GM23338 (cell line): ENCODE results near the gene POU3F3. TPM values are rescaled to one million over a fixed set of nuclear protein-coding genes. Genes with fewer than 3 reads are reported as not detected.

Experiments
- ATAC-seq: fragments of 200-7000 bp; cut with Tn5 transposase; 3 replicates; pipeline ENCODE4 v1.9.1; 2020
- DNase-seq: peaks from one replicate; pipeline ENCODE4 v3.0.0-alpha.2; 2015; ENCODE audit warnings: low spot score
- H2AFZ ChIP-seq: fragments of 200-600 bp; sonication (generic); 2 replicates; pipeline ENCODE4 v1.8.0; 2016; ENCODE audit warnings: antibody characterized with exemption, mild to moderate bottlenecking, moderate library complexity
- H3F3A ChIP-seq: fragments of 200-600 bp; sonication (generic); replicated peaks from 2 replicates; pipeline ENCODE4 v1.8.0; 2017; ENCODE audit warnings: antibody characterized with exemption, mixed run types, low read depth
- H3K27ac ChIP-seq: fragments of 200-600 bp; sonication (generic); 2 replicates; pipeline ENCODE4 v1.6.1; 2016; ENCODE audit warnings: low read depth
- H3K27me3 ChIP-seq: fragments of 200-600 bp; sonication (generic); 2 replicates; pipeline ENCODE4 v1.8.0; 2016; ENCODE audit warnings: mild to moderate bottlenecking, mixed run types, moderate library complexity; ENCODE audit not compliant: insufficient read depth
- H3K36me3 ChIP-seq: fragments of 200-600 bp; sonication (generic); 2 replicates; pipeline ENCODE4 v1.8.0; 2016; ENCODE audit warnings: mild to moderate bottlenecking; ENCODE audit not compliant: insufficient read depth
- H3K4me1 ChIP-seq: fragments of 200-600 bp; sonication (generic); 2 replicates; pipeline ENCODE4 v1.8.0; 2016; ENCODE audit warnings: mild to moderate bottlenecking, moderate library complexity; ENCODE audit not compliant: insufficient read depth
- H3K4me2 ChIP-seq: fragments of 200-600 bp; sonication (generic); 2 replicates; pipeline ENCODE4 v1.7.1; 2017; ENCODE audit warnings: mixed run types
- H3K4me3 ChIP-seq: fragments of 200-600 bp; sonication (generic); 2 replicates; pipeline ENCODE4 v1.6.1; 2016; ENCODE audit warnings: mixed run types
- H3K79me2 ChIP-seq: fragments of 200-600 bp; sonication (generic); replicated peaks from 2 replicates; pipeline ENCODE4 v1.8.0; 2017; ENCODE audit warnings: mild to moderate bottlenecking; ENCODE audit not compliant: insufficient read depth
- H3K9me2 ChIP-seq: fragments of 200-600 bp; sonication (generic); 2 replicates; pipeline ENCODE4 v1.8.0; 2017; ENCODE audit not compliant: insufficient read depth
- H4K20me1 ChIP-seq: fragments of 200-600 bp; sonication (generic); replicated peaks from 2 replicates; pipeline ENCODE4 v1.8.0; 2017; ENCODE audit warnings: mild to moderate bottlenecking; ENCODE audit not compliant: insufficient read depth
- H3K27ac Mint-ChIP-seq: 2 replicates; pipeline ENCODE4 v1.8.0; 2020; ENCODE audit warnings: inconsistent platforms, mild to moderate bottlenecking, moderate library complexity, mixed read lengths
- H3K27me3 Mint-ChIP-seq: 3 replicates; pipeline ENCODE4 v1.8.0; 2022; ENCODE audit warnings: low read depth, mild to moderate bottlenecking, moderate library complexity, mixed read lengths, inconsistent platforms; ENCODE audit not compliant: insufficient read depth, poor library complexity
- H3K36me3 Mint-ChIP-seq: 3 replicates; pipeline ENCODE4 v1.8.0; 2021; ENCODE audit warnings: low read depth, mild to moderate bottlenecking, inconsistent platforms, moderate library complexity, mixed read lengths
- H3K4me1 Mint-ChIP-seq: 3 replicates; pipeline ENCODE4 v1.8.0; 2020; ENCODE audit warnings: mild to moderate bottlenecking, inconsistent platforms, mixed read lengths
- H3K4me3 Mint-ChIP-seq: 3 replicates; pipeline ENCODE4 v1.8.0; 2021; ENCODE audit warnings: moderate library complexity, mild to moderate bottlenecking, inconsistent platforms, mixed read lengths
- H3K9me3 Mint-ChIP-seq: 3 replicates; pipeline ENCODE4 v1.8.0; 2020; ENCODE audit warnings: moderate library complexity, mild to moderate bottlenecking, inconsistent platforms, mixed read lengths
- CREB1 ChIP-seq: fragments of 250-450 bp; sonication (Bioruptor Pico); IDR thresholded peaks from 2 replicates; pipeline ENCODE4 v1.5.0; 2020; ENCODE audit warnings: low read depth, mild to moderate bottlenecking, moderate library complexity
- EZH2 ChIP-seq: fragments of 200-600 bp; sonication (generic); IDR thresholded peaks from one replicate; pipeline ENCODE4 v1.8.0; 2017; ENCODE audit warnings: antibody characterized with exemption, mild to moderate bottlenecking, low read depth; ENCODE audit not compliant: unreplicated experiment
- JUNB ChIP-seq: IDR thresholded peaks from one replicate; pipeline ENCODE4 v1.6.1; 2016; ENCODE audit warnings: antibody characterized with exemption; ENCODE audit not compliant: unreplicated experiment
- ZNF114 ChIP-seq: fragments of 250-450 bp; sonication (Bioruptor Pico); IDR thresholded peaks from 2 replicates; pipeline ENCODE4 v1.5.0; 2020; ENCODE audit warnings: mild to moderate bottlenecking, moderate library complexity
- ZNF331 ChIP-seq: fragments of 250-450 bp; sonication (Bioruptor Pico); IDR thresholded peaks from 2 replicates; pipeline ENCODE4 v1.5.0; 2020; ENCODE audit warnings: low read depth, mild to moderate bottlenecking, moderate library complexity
- polyA plus RNA-seq: library from polyadenylated mRNA; unstranded; fragments of >200 nt; fragmentation: Nextera tagmentation; extraction: Ambion mirVana; gene quantifications from 2 replicates; pipeline ENCODE4 v1.2.1, GENCODE V29; 2016
- total RNA-seq: library from RNA; depleted of rRNA; stranded (reverse); fragments of >200 nt; shearing (Covaris generic); gene quantifications from 2 replicates; pipeline ENCODE4 v1.2.3, GENCODE V29; 2014
- TF ChIP-seq, protein P1 (sequence below): IDR thresholded peaks from one replicate; pipeline ENCODE4 v1.6.1; 2018; ENCODE audit warnings: antibody characterized with exemption; ENCODE audit not compliant: unreplicated experiment
- TF ChIP-seq, protein P2 (sequence below): IDR thresholded peaks from 2 replicates; pipeline ENCODE4 v1.6.1; 2016; ENCODE audit warnings: antibody characterized with exemption

The POU3F3 gene
- total and polyA plus RNA-seq, 2 experiments from 2014 or later: 0.06 to 0.24 TPM

DNA sequence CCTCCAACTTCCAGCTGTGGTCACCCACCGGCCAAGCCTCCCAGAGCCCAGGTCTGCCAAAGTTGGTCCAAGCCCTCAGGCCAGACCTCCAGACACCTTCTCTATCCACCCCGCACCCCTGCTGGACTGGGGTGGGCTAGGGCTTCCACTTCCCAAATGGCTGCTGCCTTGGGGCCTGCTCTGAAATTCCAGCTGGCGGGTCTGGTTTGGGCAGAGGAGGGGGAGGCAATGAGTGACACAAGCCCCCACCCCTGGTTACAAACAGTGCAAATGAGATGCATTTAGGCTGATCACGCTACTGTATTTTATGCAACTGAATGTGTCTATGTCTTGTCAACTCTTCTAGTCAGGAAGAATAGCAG, 14.6 kb downstream of the POU3F3 start (continued):
- TF ChIP-seq, protein P1, sequence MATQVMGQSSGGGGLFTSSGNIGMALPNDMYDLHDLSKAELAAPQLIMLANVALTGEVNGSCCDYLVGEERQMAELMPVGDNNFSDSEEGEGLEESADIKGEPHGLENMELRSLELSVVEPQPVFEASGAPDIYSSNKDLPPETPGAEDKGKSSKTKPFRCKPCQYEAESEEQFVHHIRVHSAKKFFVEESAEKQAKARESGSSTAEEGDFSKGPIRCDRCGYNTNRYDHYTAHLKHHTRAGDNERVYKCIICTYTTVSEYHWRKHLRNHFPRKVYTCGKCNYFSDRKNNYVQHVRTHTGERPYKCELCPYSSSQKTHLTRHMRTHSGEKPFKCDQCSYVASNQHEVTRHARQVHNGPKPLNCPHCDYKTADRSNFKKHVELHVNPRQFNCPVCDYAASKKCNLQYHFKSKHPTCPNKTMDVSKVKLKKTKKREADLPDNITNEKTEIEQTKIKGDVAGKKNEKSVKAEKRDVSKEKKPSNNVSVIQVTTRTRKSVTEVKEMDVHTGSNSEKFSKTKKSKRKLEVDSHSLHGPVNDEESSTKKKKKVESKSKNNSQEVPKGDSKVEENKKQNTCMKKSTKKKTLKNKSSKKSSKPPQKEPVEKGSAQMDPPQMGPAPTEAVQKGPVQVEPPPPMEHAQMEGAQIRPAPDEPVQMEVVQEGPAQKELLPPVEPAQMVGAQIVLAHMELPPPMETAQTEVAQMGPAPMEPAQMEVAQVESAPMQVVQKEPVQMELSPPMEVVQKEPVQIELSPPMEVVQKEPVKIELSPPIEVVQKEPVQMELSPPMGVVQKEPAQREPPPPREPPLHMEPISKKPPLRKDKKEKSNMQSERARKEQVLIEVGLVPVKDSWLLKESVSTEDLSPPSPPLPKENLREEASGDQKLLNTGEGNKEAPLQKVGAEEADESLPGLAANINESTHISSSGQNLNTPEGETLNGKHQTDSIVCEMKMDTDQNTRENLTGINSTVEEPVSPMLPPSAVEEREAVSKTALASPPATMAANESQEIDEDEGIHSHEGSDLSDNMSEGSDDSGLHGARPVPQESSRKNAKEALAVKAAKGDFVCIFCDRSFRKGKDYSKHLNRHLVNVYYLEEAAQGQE: no peak
- TF ChIP-seq JUNB (no peak), CREB1 (no peak), ZNF114 (CRISPR knock-in tag) (no peak)

DNA sequence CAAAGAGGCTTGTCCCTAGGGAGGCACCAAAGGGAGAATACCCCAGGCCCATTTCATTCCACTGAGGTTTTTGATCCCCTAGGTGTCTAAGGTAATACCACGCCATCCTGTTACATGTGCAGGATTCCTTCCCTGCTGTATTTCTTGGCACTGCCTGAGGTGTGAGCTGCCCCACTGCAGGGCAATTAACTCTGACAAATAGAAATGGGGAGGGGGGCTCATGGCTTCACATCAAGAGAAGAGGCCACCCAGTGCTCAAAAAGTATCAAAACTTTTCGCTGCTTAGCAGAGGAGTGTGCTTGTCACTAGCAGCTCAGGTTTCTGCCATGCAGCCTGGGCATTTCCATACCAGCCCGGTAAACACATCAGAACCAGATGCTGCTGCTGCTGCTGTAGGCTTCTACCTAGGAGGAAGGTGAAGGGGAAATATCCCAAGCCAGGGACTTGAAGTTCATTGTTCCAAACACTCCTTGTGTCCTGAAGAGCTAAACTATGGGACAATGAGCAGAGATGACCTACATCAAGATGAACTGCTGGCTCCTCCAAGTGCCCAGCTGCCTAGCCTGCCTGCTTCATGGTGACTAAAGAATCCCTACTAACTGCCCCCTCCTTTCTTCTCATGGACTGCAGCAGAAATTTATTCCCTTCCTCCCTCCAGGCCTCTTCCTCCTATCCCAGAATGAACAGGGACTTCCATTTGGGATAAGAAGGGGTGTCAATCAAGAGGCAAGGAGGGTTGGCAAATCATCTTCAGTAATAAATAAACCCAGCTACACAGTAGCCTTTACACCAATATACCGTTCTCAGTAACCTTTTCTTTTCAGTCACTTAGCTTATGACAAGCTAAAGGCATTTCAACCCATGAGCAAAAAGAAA, 16.4 kb downstream of the POU3F3 start:
- no peaks in the 10 kb centered on the region for H3K79me2 ChIP-seq
- H3K36me3 ChIP-seq: no peaks in the 10 kb centered on the region
- H2AFZ ChIP-seq: no peak overlapping the region
- peaks cover 51% of the 10 kb centered on the region for H3K4me1 ChIP-seq
- no peak for TF ChIP-seq ZNF114 (CRISPR knock-in tag)
- TF ChIP-seq EZH2: peak; percentile 39
- Mint-ChIP-seq H3K36me3 (no peaks in the 10 kb centered on the region), H3K9me3 (no peaks in the 10 kb centered on the region), H3K4me1 (peaks cover 48% of the 10 kb centered on the region), H3K4me3 (no peak overlapping the region), H3K27me3 (peaks cover 95% of the 10 kb centered on the region), H3K27ac (no peak overlapping the region)
- ATAC-seq (no peak), DNase-seq (no peak)
- peak overlapping the region; percentile 94; the same call in 1 of the 2 replicates for H3K4me2 ChIP-seq
- no peak overlapping the region for H3K4me3 ChIP-seq
- H3K27me3 ChIP-seq: peaks cover 100% of the 10 kb centered on the region
- H3K9me2 ChIP-seq: no peaks in the 10 kb centered on the region
- H3K27ac ChIP-seq: no peak overlapping the region
- peaks cover 21% of the 10 kb centered on the region for H4K20me1 ChIP-seq
- H3F3A ChIP-seq: peaks cover 30% of the 10 kb centered on the region

DNA sequence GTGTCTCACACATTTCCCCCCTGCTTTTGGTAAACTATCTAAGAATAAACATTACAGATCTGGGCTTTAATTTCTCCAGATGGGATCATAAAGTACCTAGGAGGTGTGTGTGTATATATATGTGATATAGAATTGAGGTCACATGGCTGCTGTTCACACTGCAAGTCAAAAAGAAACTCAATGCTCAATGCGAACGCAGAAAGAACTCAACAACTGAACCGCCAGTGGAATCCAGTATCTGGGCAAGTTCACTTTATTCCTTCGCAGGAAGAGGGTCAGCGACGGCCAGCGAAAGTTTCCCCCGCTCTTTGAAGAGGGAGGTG, 17.7 kb downstream of the POU3F3 start:
- H3K4me2 ChIP-seq: peak overlapping the region; percentile 94
- H3K4me3 Mint-ChIP-seq: peak overlapping the region; percentile 78
- H3K27me3 Mint-ChIP-seq: peaks cover 88% of the 10 kb centered on the region
- H3K79me2 ChIP-seq: no peaks in the 10 kb centered on the region
- no peaks in the 10 kb centered on the region for H3K9me3 Mint-ChIP-seq
- H3F3A ChIP-seq: peaks cover 20% of the 10 kb centered on the region
- peak; percentile 28 for DNase-seq
- no peak for ATAC-seq
- H3K4me1 ChIP-seq: peaks cover 38% of the 10 kb centered on the region
- H2AFZ ChIP-seq: no peak overlapping the region
- H3K27ac ChIP-seq: no peak overlapping the region
- peaks cover 100% of the 10 kb centered on the region for H3K27me3 ChIP-seq
- peaks cover 38% of the 10 kb centered on the region for H3K4me1 Mint-ChIP-seq
- H3K36me3 ChIP-seq: no peaks in the 10 kb centered on the region
- no peaks in the 10 kb centered on the region for H3K36me3 Mint-ChIP-seq
- no peak overlapping the region for H3K27ac Mint-ChIP-seq
- peak overlapping the region; percentile 74 for H3K4me3 ChIP-seq
- no peaks in the 10 kb centered on the region for H3K9me2 ChIP-seq
- no peak for TF ChIP-seq ZNF331
- TF ChIP-seq, protein P2, sequence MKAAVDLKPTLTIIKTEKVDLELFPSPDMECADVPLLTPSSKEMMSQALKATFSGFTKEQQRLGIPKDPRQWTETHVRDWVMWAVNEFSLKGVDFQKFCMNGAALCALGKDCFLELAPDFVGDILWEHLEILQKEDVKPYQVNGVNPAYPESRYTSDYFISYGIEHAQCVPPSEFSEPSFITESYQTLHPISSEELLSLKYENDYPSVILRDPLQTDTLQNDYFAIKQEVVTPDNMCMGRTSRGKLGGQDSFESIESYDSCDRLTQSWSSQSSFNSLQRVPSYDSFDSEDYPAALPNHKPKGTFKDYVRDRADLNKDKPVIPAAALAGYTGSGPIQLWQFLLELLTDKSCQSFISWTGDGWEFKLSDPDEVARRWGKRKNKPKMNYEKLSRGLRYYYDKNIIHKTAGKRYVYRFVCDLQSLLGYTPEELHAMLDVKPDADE: no peak
- TF ChIP-seq, protein P1: no peak
- H4K20me1 ChIP-seq: peaks cover 10% of the 10 kb centered on the region
